KMS-11 (cell line): ENCODE data around the gene ETFB.

Experiments
- H2AFZ ChIP-seq: fragments of 200-600 bp; sonication (generic); 2 replicates; pipeline ENCODE4 v1.6.1; 2016; ENCODE audit warnings: antibody characterized with exemption, mixed run types, low read depth
- H3K27ac ChIP-seq: fragments of 200-600 bp; sonication (generic); 2 replicates; pipeline ENCODE4 v1.6.1; 2016; ENCODE audit warnings: mild to moderate bottlenecking, mixed run types
- H3K27me3 ChIP-seq: fragments of 200-600 bp; sonication (generic); 2 replicates; pipeline ENCODE4 v1.6.1; 2017; ENCODE audit warnings: mild to moderate bottlenecking, low read depth, mixed run types, moderate library complexity; ENCODE audit not compliant: insufficient read depth
- H3K36me3 ChIP-seq: fragments of 200-600 bp; sonication (generic); 2 replicates; pipeline ENCODE4 v1.6.1; 2017; ENCODE audit warnings: mild to moderate bottlenecking, mixed run types; ENCODE audit not compliant: insufficient read depth
- H3K4me1 ChIP-seq: fragments of 200-600 bp; sonication (generic); 2 replicates; pipeline ENCODE4 v1.6.1; 2016; ENCODE audit warnings: mild to moderate bottlenecking, low read depth, mixed run types; ENCODE audit not compliant: poor library complexity, severe bottlenecking
- H3K4me2 ChIP-seq: fragments of 200-600 bp; sonication (generic); 2 replicates; pipeline ENCODE4 v1.7.0; 2016; ENCODE audit warnings: mild to moderate bottlenecking, mixed run types
- H3K4me3 ChIP-seq: fragments of 200-600 bp; sonication (generic); IDR thresholded peaks from 2 replicates; pipeline ENCODE4 v1.6.1; 2017; ENCODE audit warnings: low read depth, low read length, mixed read lengths; ENCODE audit not compliant: insufficient read depth
- H3K79me2 ChIP-seq: fragments of 200-600 bp; sonication (generic); 2 replicates; pipeline ENCODE4 v1.6.1; 2016; ENCODE audit warnings: low read depth, mixed run types; ENCODE audit not compliant: insufficient read depth
- H3K9ac ChIP-seq: fragments of 200-600 bp; sonication (generic); 2 replicates; pipeline ENCODE4 v1.6.1; 2016; ENCODE audit warnings: mild to moderate bottlenecking, mixed run types
- H4K20me1 ChIP-seq: fragments of 200-600 bp; sonication (generic); 2 replicates; pipeline ENCODE4 v1.6.1; 2016; ENCODE audit warnings: mild to moderate bottlenecking, mixed run types; ENCODE audit not compliant: insufficient read depth
- CTCF ChIP-seq: fragments of 200-600 bp; sonication (generic); conservative IDR thresholded peaks from 2 replicates; pipeline ENCODE4 v1.6.1; 2017; ENCODE audit warnings: low read depth, mild to moderate bottlenecking, antibody characterized with exemption, low read length, moderate library complexity, mixed read lengths

The ETFB gene

GRCh38 chr19:51356159-51356801 lies 9.9 kb downstream of the ETFB start:
- no peaks in the 10 kb centered on the region for H4K20me1 ChIP-seq
- no peaks in the 10 kb centered on the region for H3K4me1 ChIP-seq
- H3K4me3 ChIP-seq = no peak overlapping the region
- no peaks in the 10 kb centered on the region for H3K36me3 ChIP-seq
- H3K9ac ChIP-seq = no peak overlapping the region
- no peak overlapping the region for H3K4me2 ChIP-seq
- no peaks in the 10 kb centered on the region for H3K79me2 ChIP-seq
- H3K27me3 ChIP-seq = no peaks in the 10 kb centered on the region
- H2AFZ ChIP-seq = no peak overlapping the region
- TF ChIP-seq CTCF = no peak
- H3K27ac ChIP-seq = no peak overlapping the region

DNA sequence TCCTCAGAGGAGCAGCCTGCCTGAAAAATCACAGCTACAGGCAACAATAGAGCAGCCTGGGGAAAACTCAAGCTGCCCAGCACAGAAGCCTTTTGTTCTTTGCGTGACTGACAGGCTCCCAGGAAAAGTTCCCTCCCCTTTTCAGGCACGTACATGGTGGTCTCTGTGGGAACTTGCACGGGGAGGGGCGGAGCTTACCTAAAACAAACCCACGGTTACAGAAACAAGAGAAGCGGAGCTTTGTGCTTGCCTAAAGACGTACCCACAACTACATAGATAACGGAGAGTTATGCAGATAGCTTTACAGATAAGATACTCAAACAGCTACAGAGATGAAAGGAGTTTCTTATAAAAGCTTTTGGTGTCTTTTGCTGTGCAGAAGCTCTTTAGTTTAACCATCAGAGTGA lies 11.4 kb downstream of the ETFB start:
- Histone ChIP-seq H3K79me2 (no peaks in the 10 kb centered on the region), H3K36me3 (no peaks in the 10 kb centered on the region), H3K27ac (no peak overlapping the region), H3K9ac (no peak overlapping the region), H3K4me2 (no peak overlapping the region), H2AFZ (no peak overlapping the region), H4K20me1 (no peaks in the 10 kb centered on the region), H3K27me3 (no peaks in the 10 kb centered on the region), H3K4me3 (no peak overlapping the region), H3K4me1 (no peaks in the 10 kb centered on the region)
- TF ChIP-seq CTCF = no peak

- Histone ChIP-seq H3K4me2 (no peak overlapping the region), H3K4me3 (no peak overlapping the region), H3K79me2 (no peaks in the 10 kb centered on the region), H4K20me1 (no peaks in the 10 kb centered on the region), H3K27ac (no peak overlapping the region), H3K9ac (no peak overlapping the region), H3K27me3 (no peaks in the 10 kb centered on the region), H2AFZ (no peak overlapping the region), H3K36me3 (no peaks in the 10 kb centered on the region), H3K4me1 (no peaks in the 10 kb centered on the region)
- no peak for TF ChIP-seq CTCF
Measured at GRCh38 chr19:51354103-51354741, 12.0 kb downstream of the ETFB start.

DNA sequence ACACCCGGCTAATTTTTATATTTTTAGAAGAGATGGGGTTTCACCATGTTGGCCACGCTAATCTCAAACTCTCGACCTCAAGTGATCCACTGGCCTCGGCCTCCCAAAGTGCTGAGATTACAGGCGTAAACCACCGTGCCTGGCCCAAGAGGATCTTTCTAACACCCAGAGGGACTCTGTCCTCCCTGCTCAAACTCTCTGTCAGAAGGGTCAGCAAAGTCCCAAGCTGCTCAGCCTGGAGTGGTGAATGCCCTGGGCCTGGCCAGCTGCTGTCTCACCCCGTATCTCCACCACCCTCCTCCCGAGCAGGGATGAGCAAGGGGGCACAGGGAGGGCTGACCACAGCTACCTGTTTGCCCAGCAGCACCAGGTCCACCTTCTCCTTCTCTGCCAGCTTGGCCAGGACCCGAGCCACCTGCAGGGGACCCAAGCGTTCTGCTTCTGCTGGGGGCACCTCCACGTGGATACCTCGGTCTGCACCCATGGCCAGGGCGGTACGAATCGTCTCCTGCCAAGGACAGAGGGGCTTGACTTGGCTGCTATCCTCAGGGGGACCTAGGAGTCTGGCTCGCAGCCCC lies 13.3 kb downstream of the ETFB start:
- Histone ChIP-seq H3K4me3 (no peak overlapping the region), H3K9ac (no peak overlapping the region), H3K4me2 (no peak overlapping the region), H4K20me1 (no peaks in the 10 kb centered on the region), H2AFZ (no peak overlapping the region), H3K79me2 (no peaks in the 10 kb centered on the region), H3K27me3 (no peaks in the 10 kb centered on the region), H3K27ac (no peak overlapping the region), H3K36me3 (no peaks in the 10 kb centered on the region), H3K4me1 (no peaks in the 10 kb centered on the region)
- TF ChIP-seq CTCF = no peak
